ENCODE measurements around the gene AK5.

DNA sequence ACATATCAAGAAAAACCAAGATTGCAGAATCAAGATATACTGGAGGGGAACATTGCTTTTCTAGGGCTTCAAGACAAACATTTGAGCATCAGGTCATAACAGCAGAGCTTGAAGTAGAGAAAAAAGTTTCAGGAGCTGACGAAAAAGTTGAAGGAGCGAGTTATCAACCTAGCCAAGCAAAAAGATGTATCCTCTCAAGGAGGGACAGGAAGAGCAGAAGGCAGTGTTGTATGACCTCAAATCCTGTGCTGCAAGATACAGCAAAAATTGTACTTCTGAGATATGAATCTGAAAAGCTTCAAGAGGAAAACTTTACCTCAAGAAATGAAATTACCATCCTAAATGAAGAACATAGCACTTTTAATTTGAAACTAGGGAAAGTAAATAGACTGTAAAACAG, 153.1 kb downstream of the AK5 start:
- no peak for TF ChIP-seq CTCF (IDR thresholded peaks at IDR 0.05)
- no peak for TF ChIP-seq POLR2A (IDR thresholded peaks at IDR 0.05)
